Measurements from ENCODE around the gene TCF20.
A peak's percentile ranks its signal among the peaks of the same experiment; 100 is the strongest.

Gene TCF20

GRCh38 chr22:42270510-42271190 is at the start of gene TCF20:
TSS of gene TCF20 (minus strand) at chr22:42270653. CDS start at chr22:42215305, 55,348 bp downstream.
- FAIRE-seq, result peak; percentile 31
- DNase-seq (ENCODE audit: insufficient read length, low spot score), result peak; percentile 99

DNA sequence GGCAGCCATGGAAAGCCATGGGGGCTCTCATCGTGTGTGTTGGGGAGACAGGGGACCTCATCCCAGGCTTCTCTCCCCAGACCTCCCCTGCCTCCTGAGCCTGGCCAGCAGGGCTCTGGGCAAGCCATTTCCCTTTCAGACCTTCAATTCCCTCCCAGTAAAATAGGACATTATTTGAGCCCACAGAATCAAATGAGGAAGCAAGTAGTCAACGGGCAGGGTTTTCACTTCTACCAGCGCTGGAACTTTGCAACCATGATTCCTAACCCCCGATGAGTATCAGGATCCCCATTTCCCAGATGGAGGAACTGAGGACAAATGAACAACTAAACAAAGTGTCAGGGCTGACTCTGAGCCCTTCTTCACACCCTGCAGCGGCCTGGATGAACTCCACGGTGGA is 48.9 kb upstream of the TCF20 start:
- DNase-seq (ENCODE audit: insufficient read length, low spot score) (no peak), FAIRE-seq (no peak)

DNA sequence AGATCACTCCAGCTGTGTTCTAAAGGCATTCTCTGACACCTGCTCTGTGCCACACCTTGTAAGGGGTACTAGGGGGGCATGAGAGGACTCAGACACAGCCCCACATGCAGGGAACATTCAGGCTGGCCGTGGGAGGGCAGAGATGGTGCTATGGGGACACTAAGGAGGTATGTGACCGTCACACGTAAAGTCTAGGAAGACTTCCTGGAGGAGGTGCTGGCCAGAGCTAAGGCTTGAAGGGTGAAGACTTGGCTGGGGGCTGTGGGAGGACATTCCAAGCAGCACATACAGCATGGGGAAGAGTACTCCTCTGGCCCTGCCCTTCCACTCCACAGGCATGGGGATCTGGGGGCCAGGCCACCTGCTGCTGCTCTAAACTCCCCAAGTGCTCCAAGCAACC is 48.5 kb upstream of the TCF20 start:
- DNase-seq (ENCODE audit: insufficient read length, low spot score) (no peak), FAIRE-seq (no peak)

GRCh38 chr22:42317691-42318547 is 47.5 kb upstream of the TCF20 start:
- DNase-seq (ENCODE audit: insufficient read length, low spot score) (no peak), FAIRE-seq (no peak)

DNA sequence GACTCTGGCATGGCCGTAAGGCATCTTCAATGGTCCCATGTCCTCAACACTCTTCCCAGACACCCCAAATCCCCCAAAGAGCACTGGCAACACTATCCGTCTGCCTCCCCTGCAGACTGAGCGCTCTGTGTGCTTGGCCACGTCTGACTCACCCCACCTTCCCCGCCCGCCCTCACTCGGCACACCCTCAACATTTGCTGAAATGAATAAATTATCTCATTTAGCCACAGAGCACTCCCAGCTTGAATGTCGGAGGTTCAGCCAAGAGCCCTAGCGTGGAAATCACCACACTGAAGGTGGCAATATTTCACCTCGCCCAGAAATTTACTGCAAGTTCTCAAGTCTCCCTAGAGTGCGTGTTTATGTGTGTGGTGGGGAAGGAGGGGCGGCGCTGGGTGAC is 46.6 kb upstream of the TCF20 start:
- FAIRE-seq (no peak), DNase-seq (ENCODE audit: insufficient read length, low spot score) (no peak)

DNA sequence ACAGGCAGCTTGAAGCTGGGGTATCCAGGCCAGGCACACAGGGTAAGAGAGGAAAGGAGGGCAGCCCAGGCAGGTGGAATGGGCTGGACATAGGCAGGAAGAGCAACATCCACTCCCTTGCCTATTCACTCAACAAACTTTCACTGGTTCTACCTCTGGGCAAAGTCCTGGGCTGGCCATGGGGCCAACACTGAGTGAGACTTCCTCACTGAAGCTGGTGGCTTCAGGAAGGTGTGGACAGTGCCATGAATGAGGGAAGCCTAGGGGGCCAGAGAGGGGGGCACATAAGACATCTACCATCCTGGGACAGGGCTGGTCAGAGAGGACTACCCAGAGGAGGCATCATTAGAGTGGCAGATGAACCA is 44.9 kb upstream of the TCF20 start:
- FAIRE-seq (no peak), DNase-seq (ENCODE audit: insufficient read length, low spot score) (no peak)

- DNase-seq (ENCODE audit: insufficient read length, low spot score), result no peak
- FAIRE-seq, result no peak
Observed at GRCh38 chr22:42314709-42315391, 44.4 kb upstream of the TCF20 start.

DNA sequence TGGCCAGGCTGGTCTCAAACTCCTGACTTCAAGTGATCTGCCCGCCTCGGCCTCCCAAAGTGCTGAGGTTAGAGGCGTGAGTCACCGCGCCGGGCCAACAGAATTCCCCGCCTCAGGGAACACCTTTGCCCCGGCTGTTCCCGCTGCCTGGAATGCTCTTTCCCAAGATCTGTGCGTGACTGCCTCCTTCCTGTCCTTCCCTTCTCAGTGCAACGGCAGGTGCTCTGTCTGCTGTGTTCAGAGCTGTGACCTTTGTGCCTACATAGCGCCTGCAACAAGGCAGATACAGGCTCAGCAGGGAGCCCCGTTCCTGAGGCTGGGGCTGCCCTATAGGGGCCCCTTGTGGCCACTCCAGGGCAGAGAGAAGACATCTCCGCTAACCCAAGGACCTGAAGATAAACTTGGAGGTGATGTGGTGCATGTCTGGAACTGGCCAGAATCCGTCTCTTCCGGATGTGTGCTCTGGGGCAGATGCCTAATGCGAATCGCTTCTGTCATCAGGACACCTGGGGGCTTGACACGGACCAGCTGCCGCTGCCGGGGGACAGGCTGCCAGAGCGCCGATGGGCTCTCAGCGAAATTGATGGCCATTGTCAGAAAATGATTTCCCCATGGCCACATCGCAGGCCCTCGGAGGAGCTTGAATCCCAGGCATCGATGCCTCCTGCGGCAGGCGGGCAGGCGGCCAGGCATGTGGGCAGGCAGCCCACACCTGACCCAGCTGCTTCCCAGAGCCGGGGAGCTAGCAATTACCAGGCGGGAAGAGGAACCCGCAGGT is 43.5 kb upstream of the TCF20 start:
- no peak for FAIRE-seq
- no peak for DNase-seq (ENCODE audit: insufficient read length, low spot score)

DNA sequence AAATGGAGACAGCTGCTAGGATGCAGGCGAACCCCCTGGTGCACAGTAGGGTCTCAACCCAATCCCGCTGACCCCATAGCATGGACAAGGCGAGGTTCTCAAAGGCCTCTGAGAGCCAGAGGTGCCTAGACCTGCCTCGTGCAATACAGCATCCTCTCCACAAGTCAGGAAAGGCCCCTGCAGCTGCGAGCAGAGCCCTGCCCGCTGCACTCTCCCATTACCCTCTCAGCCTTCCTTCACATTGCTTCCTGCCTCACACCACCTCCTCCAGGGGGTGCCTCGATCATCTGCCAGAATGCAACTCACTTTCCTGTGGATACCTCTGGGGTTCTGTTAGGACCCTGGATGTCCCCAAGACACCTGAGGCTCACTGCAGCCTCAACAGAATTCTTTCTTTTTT is 42.8 kb upstream of the TCF20 start:
- no peak for FAIRE-seq
- no peak for DNase-seq (ENCODE audit: insufficient read length, low spot score)

- DNase-seq (ENCODE audit: insufficient read length, low spot score), result no peak
- FAIRE-seq, result no peak
Observed at GRCh38 chr22:42310291-42311015, 40.0 kb upstream of the TCF20 start.

GRCh38 chr22:42309865-42310264 is 39.4 kb upstream of the TCF20 start:
- no peak for FAIRE-seq
- no peak for DNase-seq (ENCODE audit: insufficient read length, low spot score)

DNA sequence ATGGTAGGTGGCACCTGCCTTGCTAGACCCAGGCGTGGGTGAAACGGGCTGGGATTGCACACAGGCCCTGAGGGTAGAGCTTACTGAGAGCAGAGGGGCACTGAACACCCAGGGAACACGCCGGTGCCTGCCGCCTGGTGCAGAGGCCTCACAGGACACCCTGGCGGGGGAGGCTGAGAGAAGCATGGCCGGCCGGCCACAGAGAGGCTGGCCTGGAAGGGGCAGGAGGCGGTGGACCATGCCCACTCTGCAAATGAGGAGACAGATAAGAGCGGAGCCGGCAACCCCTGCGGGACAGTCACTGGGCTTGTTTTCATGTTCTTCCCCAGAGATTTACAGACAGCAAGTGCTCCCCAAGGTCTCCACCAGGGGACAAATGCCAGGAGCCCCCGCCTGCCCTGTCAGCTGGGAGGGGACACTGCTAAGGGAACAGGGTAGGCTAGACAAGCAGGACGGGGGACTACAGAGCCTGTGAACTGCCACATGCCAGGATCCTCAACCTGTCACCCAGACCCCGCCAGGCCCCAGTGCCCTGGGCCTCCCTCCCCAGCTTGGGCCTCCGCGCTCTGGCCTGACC is 38.5 kb upstream of the TCF20 start:
- DNase-seq (ENCODE audit: insufficient read length, low spot score), result no peak
- FAIRE-seq, result no peak

DNA sequence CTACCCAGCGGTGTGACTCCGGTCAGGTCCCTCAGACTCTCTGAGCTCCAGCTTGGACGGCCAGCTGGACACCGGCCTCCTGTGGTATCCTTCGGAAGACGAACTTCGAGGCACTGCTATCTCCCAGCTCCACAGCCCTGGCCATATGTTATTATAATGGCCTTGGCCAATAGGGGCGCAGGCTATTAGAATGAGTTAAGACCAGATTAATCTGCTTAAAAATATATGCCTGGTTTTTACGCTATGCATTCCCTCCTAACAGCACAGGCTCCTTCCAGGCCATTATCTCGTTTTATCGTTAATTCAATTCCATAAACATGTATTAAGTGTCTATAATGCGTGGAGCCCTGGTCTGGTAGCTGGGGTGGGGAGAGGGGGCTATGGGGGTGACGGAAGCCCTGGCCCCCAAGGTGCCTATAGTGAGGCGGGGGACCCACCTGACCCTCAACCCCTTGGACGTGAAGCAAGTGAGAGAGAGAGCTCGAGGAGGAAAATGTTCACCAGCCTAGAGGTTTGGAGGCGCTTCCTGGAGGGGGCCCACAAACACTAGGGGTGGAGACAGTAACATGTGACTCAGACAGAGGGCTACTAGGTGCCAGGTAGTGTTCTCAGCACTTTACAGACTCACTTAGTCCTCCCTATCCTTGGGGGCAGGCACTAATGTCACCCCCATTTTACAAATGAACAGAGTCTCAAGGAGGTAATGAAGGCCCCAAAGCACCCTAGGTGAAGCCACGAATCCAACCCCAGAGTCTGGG is 37.5 kb upstream of the TCF20 start:
- no peak for FAIRE-seq
- DNase-seq (ENCODE audit: insufficient read length, low spot score), result no peak

DNA sequence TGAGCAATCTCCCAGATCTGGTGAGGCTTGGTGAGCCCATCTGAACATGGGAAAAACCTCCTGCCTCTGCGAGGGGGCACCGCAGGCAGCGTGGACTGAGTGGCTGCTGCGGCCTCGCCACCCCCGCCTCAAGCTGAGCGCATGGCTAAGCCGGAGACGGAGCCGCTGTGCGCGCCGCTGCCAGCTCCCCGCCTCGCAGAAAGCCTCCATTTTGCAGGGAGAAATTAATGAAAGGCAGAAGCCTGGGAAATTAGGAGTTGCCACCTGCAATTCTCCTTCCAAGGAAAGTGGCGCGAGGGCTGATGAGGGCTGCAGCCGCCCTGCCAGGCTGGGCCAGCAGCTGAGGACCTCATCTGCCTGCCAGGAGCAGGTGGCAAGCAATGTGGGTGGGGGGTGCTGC is 35.6 kb upstream of the TCF20 start:
- DNase-seq (ENCODE audit: insufficient read length, low spot score) (no peak), FAIRE-seq (no peak)

- no peak for DNase-seq (ENCODE audit: insufficient read length, low spot score)
Observed at GRCh38 chr22:42304324-42304790, 33.9 kb upstream of the TCF20 start.

DNA sequence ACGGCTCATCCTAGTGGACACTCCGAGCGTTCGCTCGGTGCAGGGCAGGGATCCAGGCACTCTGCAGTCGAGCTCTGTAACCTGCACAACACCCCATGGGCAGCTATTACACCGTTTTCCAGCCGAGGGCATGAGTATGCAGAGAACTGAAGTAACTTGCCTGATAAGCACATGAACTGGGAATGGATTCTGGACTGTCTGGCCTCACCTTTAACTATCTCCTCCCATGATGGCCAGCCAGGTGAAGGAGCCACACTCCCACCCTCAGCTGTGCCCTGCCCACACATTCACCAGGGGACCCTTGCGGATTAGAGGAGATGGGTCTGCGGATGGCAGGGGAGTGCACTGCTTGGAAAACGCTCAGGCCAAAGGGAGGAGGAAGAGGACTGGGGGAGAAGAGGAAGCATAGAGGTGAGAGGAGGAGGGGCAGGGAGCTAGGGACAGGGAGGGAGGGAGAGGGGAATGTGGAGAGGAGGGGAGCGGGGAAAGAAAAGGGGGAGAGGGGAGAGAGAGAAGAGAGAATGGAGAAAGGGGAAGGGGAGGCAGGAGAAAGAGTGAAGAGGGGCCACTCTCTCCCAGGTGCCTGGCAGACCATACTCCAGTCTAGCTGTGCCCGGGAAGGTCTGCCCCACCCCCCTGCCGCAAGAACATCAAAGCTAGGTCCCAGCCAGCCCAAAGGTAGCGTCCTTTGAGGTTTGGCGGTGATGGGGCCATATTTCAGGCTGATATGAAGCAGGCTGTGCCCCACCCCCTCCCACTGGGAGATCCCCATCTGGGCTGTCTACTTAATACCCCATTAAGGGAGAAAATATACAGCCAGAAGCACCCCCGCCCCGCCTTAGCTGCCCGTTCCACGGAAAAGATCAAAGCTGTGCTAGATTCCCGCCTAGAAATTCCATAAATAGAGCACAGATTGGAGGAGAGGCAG is 33.2 kb upstream of the TCF20 start:
- DNase-seq (ENCODE audit: insufficient read length, low spot score) (no peak), FAIRE-seq (no peak)

More at GRCh38 chr22:42304324-42304790, 33.9 kb upstream of the TCF20 start:
- no peak for FAIRE-seq

DNA sequence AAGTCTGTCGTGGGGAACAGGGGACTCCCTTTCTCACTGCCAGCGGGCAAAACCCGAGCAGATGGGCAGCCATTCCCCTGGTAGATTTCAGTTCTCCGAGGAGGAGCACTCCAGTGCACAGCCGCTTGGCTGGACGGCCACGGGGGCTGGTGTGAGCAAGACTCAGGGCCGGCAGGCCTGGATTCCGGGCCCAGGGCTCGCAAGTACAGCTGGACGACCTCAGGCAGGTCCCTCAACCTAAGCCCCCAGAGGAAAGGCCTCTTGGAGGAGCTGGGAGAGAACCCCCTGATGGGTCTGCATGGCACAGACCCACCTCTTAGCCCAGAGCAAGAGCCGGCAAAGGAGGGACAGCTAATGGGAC is 31.3 kb upstream of the TCF20 start:
- no peak for FAIRE-seq
- no peak for DNase-seq (ENCODE audit: insufficient read length, low spot score)
